IMR-90 (cell line): Measurements from ENCODE around the gene UMOD. TPM values are rescaled to one million over a fixed set of nuclear protein-coding genes. Genes with fewer than 3 reads are reported as not detected.

ENCODE experiments used
- ATAC-seq: fragments of 200-7000 bp; cut with Tn5 transposase; 2 replicates; pipeline ENCODE4 v1.9.1; 2020; ENCODE audit warnings: low read depth, mild to moderate bottlenecking, moderate library complexity
- BruUV-seq: library from RNA; stranded (reverse); fragments of 400-500 nt; replicated peaks from 2 replicates; lab custom pipeline; 2021; lab: Mats Ljungman, UMichigan
- CTCF ChIA-PET: fragments of 300-600 bp; formaldehyde crosslinking; extraction: SDS; loops from one replicate; lab custom pipeline; 2021; ENCODE audit warnings: antibody characterized with exemption; lab: Yijun Ruan, JAX
- POLR2A ChIA-PET: fragments of 300-600 bp; sonication (Branson Sonifier 250); formaldehyde crosslinking; loops from one replicate; lab custom pipeline; 2022; ENCODE audit warnings: antibody characterized with exemption; ENCODE audit not compliant: unreplicated experiment; lab: Charles Lee
- DNase-seq: peaks from one replicate; pipeline ENCODE4 v3.0.0; 2013
- H2AFZ ChIP-seq: replicated peaks from 2 replicates; pipeline ENCODE3; 2013; ENCODE audit warnings: low read length, mild to moderate bottlenecking; ENCODE audit not compliant: poor library complexity
- H2AK5ac ChIP-seq: 2 replicates; pipeline ENCODE4 v1.6.1; 2013; ENCODE audit warnings: low read depth, low read length, inconsistent platforms
- H2AK9ac ChIP-seq: replicated peaks from 2 replicates; pipeline ENCODE3; 2013; ENCODE audit warnings: mild to moderate bottlenecking, low read depth, low read length, moderate library complexity; ENCODE audit not compliant: poor library complexity
- H2BK120ac ChIP-seq: 2 replicates; pipeline ENCODE4 v1.6.1; 2013; ENCODE audit warnings: low read depth, low read length, inconsistent platforms
- H2BK15ac ChIP-seq: 3 replicates; pipeline ENCODE4 v1.6.1; 2013; ENCODE audit warnings: low read depth, low read length, inconsistent platforms
- H2BK20ac ChIP-seq: 2 replicates; pipeline ENCODE4 v1.6.1; 2013; ENCODE audit warnings: low read depth, mild to moderate bottlenecking, inconsistent platforms, low read length, moderate library complexity
- H2BK5ac ChIP-seq: 2 replicates; pipeline ENCODE4 v1.6.1; 2013; ENCODE audit warnings: mild to moderate bottlenecking, low read depth, low read length, inconsistent platforms; ENCODE audit not compliant: poor library complexity, severe bottlenecking
- H3K14ac ChIP-seq: replicated peaks from 2 replicates; pipeline ENCODE4 v1.6.1; 2013; ENCODE audit warnings: low read depth, low read length, inconsistent platforms
- H3K18ac ChIP-seq: 2 replicates; pipeline ENCODE4 v1.6.1; 2013; ENCODE audit warnings: low read depth, low read length, control low read depth
- H3K23ac ChIP-seq: 2 replicates; pipeline ENCODE4 v1.6.1; 2013; ENCODE audit warnings: low read depth, low read length, inconsistent platforms
- H3K27ac ChIP-seq: 2 replicates; pipeline ENCODE4 v1.5.1; 2013; ENCODE audit warnings: mild to moderate bottlenecking, control low read depth, low read length; ENCODE audit not compliant: insufficient read depth
- H3K27me3 ChIP-seq: 2 replicates; pipeline ENCODE4 v1.6.1; 2013; ENCODE audit warnings: low read length; ENCODE audit not compliant: control insufficient read depth, insufficient read depth
- H3K36me3 ChIP-seq: 2 replicates; pipeline ENCODE4 v1.6.1; 2013; ENCODE audit warnings: low read length, mixed read lengths; ENCODE audit not compliant: control insufficient read depth, insufficient read depth
- H3K4ac ChIP-seq: 2 replicates; pipeline ENCODE4 v1.6.1; 2013; ENCODE audit warnings: low read depth, low read length, inconsistent platforms
- H3K4me1 ChIP-seq: 2 replicates; pipeline ENCODE4 v1.6.1; 2013; ENCODE audit warnings: low read length, mixed read lengths; ENCODE audit not compliant: control insufficient read depth, insufficient read depth
- H3K4me2 ChIP-seq: 2 replicates; pipeline ENCODE4 v1.6.1; 2013; ENCODE audit warnings: low read depth, mild to moderate bottlenecking, control low read depth, low read length, moderate library complexity
- H3K4me3 ChIP-seq: 2 replicates; pipeline ENCODE4 v1.5.1; 2013; ENCODE audit warnings: low read depth, mild to moderate bottlenecking, control low read depth, low read length, moderate library complexity; ENCODE audit not compliant: insufficient read depth
- H3K56ac ChIP-seq: 2 replicates; pipeline ENCODE4 v1.6.1; 2013; ENCODE audit warnings: low read length, inconsistent platforms; ENCODE audit not compliant: insufficient read depth; ENCODE audit errors: extremely low read depth
- H3K79me1 ChIP-seq, 2 experiments: 2 replicates each; pipeline ENCODE4 v1.6.1; 2013; ENCODE audit warnings: low read length in 2 of 2, inconsistent platforms in 1 of 2, low read depth in 1 of 2
- H3K9ac ChIP-seq: 2 replicates; pipeline ENCODE4 v1.6.1; 2013; ENCODE audit warnings: low read depth, low read length, control low read depth
- H3K9me1 ChIP-seq: 2 replicates; pipeline ENCODE4 v1.6.1; 2013; ENCODE audit warnings: low read length, inconsistent platforms; ENCODE audit not compliant: insufficient read depth
- H3K9me3 ChIP-seq: 2 replicates; pipeline ENCODE4 v1.6.1; 2013; ENCODE audit warnings: low read length; ENCODE audit not compliant: control insufficient read depth, insufficient read depth
- H4K20me1 ChIP-seq: 2 replicates; pipeline ENCODE4 v1.6.1; 2013; ENCODE audit warnings: low read length, inconsistent platforms; ENCODE audit not compliant: insufficient read depth
- H4K5ac ChIP-seq: 2 replicates; pipeline ENCODE4 v1.6.1; 2013; ENCODE audit warnings: mild to moderate bottlenecking, low read depth, low read length, control low read depth
- H4K8ac ChIP-seq, 2 experiments: 2 replicates each; pipeline ENCODE4 v1.6.1; 2013; ENCODE audit warnings: low read depth in 2 of 2, low read length in 2 of 2, control low read depth in 1 of 2, inconsistent platforms in 1 of 2
- H4K91ac ChIP-seq: 2 replicates; pipeline ENCODE4 v1.6.1; 2013; ENCODE audit warnings: low read depth, low read length, inconsistent platforms; ENCODE audit not compliant: insufficient read depth
- BHLHE40 ChIP-seq: fragments of 150-350 bp; IDR thresholded peaks from 2 replicates; pipeline ENCODE4 v1.6.1; 2016; ENCODE audit warnings: mild to moderate bottlenecking, low read depth, low read length
- CEBPB ChIP-seq: IDR thresholded peaks from 2 replicates; pipeline ENCODE4 v1.6.1; 2012; ENCODE audit warnings: low read depth, low read length, improper control_type of control experiment
- CHD1 ChIP-seq: IDR thresholded peaks from 2 replicates; pipeline ENCODE4 v1.6.1; 2012; ENCODE audit warnings: low read depth, low read length, improper control_type of control experiment
- CTCF ChIP-seq: conservative IDR thresholded peaks from 2 replicates; pipeline ENCODE4 v1.5.1; 2012; ENCODE audit warnings: mild to moderate bottlenecking, low read depth, low read length, improper control_type of control experiment
- ELK1 ChIP-seq: fragments of 150-350 bp; IDR thresholded peaks from 2 replicates; pipeline ENCODE4 v1.6.1; 2016; ENCODE audit warnings: low read depth, mild to moderate bottlenecking, low read length, moderate library complexity, borderline replicate concordance
- FOS ChIP-seq: fragments of 150-350 bp; IDR thresholded peaks from 2 replicates; pipeline ENCODE4 v1.6.1; 2016; ENCODE audit warnings: low read depth, low read length
- MAFK ChIP-seq: IDR thresholded peaks from 2 replicates; pipeline ENCODE4 v1.6.1; 2012; ENCODE audit warnings: low read depth, low read length, improper control_type of control experiment
- MAZ ChIP-seq: IDR thresholded peaks from 2 replicates; pipeline ENCODE4 v1.6.1; 2012; ENCODE audit warnings: low read depth, mild to moderate bottlenecking, low read length, improper control_type of control experiment, moderate library complexity, borderline replicate concordance
- MXI1 ChIP-seq: IDR thresholded peaks from 2 replicates; pipeline ENCODE4 v1.6.1; 2012; ENCODE audit warnings: low read depth, mild to moderate bottlenecking, low read length, moderate library complexity, borderline replicate concordance
- NFE2L2 ChIP-seq: fragments of 150-350 bp; IDR thresholded peaks from 2 replicates; pipeline ENCODE4 v1.6.1; 2016; ENCODE audit warnings: low read depth, mild to moderate bottlenecking, low read length
- POLR2A ChIP-seq: IDR thresholded peaks from 2 replicates; pipeline ENCODE4 v1.6.1; 2012; ENCODE audit warnings: mild to moderate bottlenecking, low read depth, low read length
- RAD21 ChIP-seq: IDR thresholded peaks from 2 replicates; pipeline ENCODE4 v1.6.1; 2012; ENCODE audit warnings: low read length, improper control_type of control experiment
- RCOR1 ChIP-seq: IDR thresholded peaks from 2 replicates; pipeline ENCODE4 v1.6.1; 2012; ENCODE audit warnings: mild to moderate bottlenecking, low read length, improper control_type of control experiment; ENCODE audit not compliant: insufficient replicate concordance
- RFX5 ChIP-seq: IDR thresholded peaks from 2 replicates; pipeline ENCODE4 v1.8.0; 2012; ENCODE audit warnings: low read depth, mild to moderate bottlenecking, low read length, moderate library complexity
- SMC3 ChIP-seq: fragments of 150-350 bp; IDR thresholded peaks from 2 replicates; pipeline ENCODE4 v1.6.1; 2016; ENCODE audit warnings: low read depth, mild to moderate bottlenecking, antibody characterized with exemption, low read length, moderate library complexity
- USF2 ChIP-seq: fragments of 150-350 bp; IDR thresholded peaks from 2 replicates; pipeline ENCODE4 v1.6.1; 2017; ENCODE audit warnings: mild to moderate bottlenecking, antibody characterized with exemption, low read length, low read depth
- WGBS, 2 experiments: methylation state at CpG; one replicate each; pipeline versions ENCODE4 v1.1.5 to v1.1.7; 2013; ENCODE audit warnings: missing lambda C conversion rate in 2 of 2; ENCODE audit not compliant: insufficient read length in 1 of 2; ENCODE audit errors: extremely low coverage in 2 of 2; 5-methylcytosine and 5-hydroxymethylcytosine counted together
- dilution Hi-C: fragments of 300-500 bp; cut with HindIII; formaldehyde crosslinking; loops from one replicate; pipeline ENCODE4 v1.14.3; 2018; ENCODE audit warnings: low sequenced_read_pairs; ENCODE audit not compliant: unreplicated experiment
- in situ Hi-C: fragments of 300-500 bp; cut with MboI; formaldehyde crosslinking; loops from 3 replicates; pipeline ENCODE4 v1.14.3; 2019; ENCODE audit warnings: low sequenced_read_pairs, inconsistent platforms, mixed read lengths
- intact Hi-C: fragments of 100-400 bp; cut with micrococcal nuclease; formaldehyde crosslinking; loops from 2 replicates; pipeline ENCODE4 v1.10.0; 2022
- polyA plus RNA-seq, 3 experiments: library from polyadenylated mRNA; depleted of rRNA; stranded (reverse); fragments of >200 nt; gene quantifications; 2 replicates each; pipeline ENCODE4 v1.2.3, GENCODE V29; 2012; ENCODE audit warnings: low replicate concordance in 1 of 3
- total RNA-seq: library from RNA; depleted of rRNA; stranded (reverse); fragments of >200 nt; gene quantifications from 2 replicates; pipeline ENCODE4 v1.2.3, GENCODE V29; 2012

UMOD gene
- total and polyA plus RNA-seq, 2 of the 4 experiments (the other 2 are of a cell fraction), result not detected

GRCh38 chr16:20314575-20314974, 37.9 kb downstream of the UMOD start:
- Histone ChIP-seq H3K9me1 (no peaks in the 10 kb centered on the region), H3K27ac (no peak overlapping the region), H2AFZ (no peak overlapping the region), H2BK120ac (no peak overlapping the region), H4K91ac (no peak overlapping the region), H3K23ac (no peak overlapping the region), H3K36me3 (no peaks in the 10 kb centered on the region), H2AK5ac (no peak overlapping the region), H3K56ac (no peak overlapping the region), H3K4me2 (no peak overlapping the region), H3K18ac (no peak overlapping the region), H3K9ac (no peak overlapping the region), H3K4me1 (no peaks in the 10 kb centered on the region), H4K5ac (no peak overlapping the region), H2AK9ac (no peak overlapping the region), H2BK5ac (no peak overlapping the region), H2BK15ac (no peak overlapping the region), H3K27me3 (no peaks in the 10 kb centered on the region), H4K8ac (no peak overlapping the region), H3K9me3 (peaks cover 8% of the 10 kb centered on the region; the same call in 1 of the 2 replicates), H3K14ac (no peak overlapping the region), H3K79me1 (no peaks in the 10 kb centered on the region), H3K4ac (no peak overlapping the region), H4K20me1 (no peaks in the 10 kb centered on the region), H3K4me3 (no peak overlapping the region), H2BK20ac (no peak overlapping the region)
- no CpG with 5 or more reads among the region's 3 CpGs for WGBS, 2 experiments
- intact Hi-C loops, result no loop called here
- BruUV-seq, result no TSS peak
- TF ChIP-seq NFE2L2 (no peak), RCOR1 (no peak), RAD21 (no peak), MXI1 (no peak), CTCF (no peak), MAFK (no peak), USF2 (no peak), SMC3 (no peak), CHD1 (no peak), MAZ (no peak), POLR2A (no peak), CEBPB (no peak), BHLHE40 (no peak), ELK1 (no peak), RFX5 (no peak), FOS (no peak)
- POLR2A ChIA-PET, result no interaction called here
- CTCF ChIA-PET, result no interaction called here
- DNase-seq (no peak), ATAC-seq (no peak)
- in situ Hi-C loops, result no loop called here
- dilution Hi-C loops, result no loop called here
